K562 (cell line): Measurements from ENCODE around the gene TPM4. TPM values are rescaled to one million over a fixed set of nuclear protein-coding genes. Genes with fewer than 3 reads are reported as not detected.

ENCODE experiments used
- CHD2 ChIP-seq: IDR thresholded peaks from 2 replicates; pipeline ENCODE4 v1.6.1; 2011; ENCODE audit warnings: low read depth, low read length
- CTCFL ChIP-seq: IDR thresholded peaks from 2 replicates; pipeline ENCODE4 v1.6.1; 2011; ENCODE audit warnings: borderline replicate concordance, low read depth, mild to moderate bottlenecking, moderate library complexity, low read length; ENCODE audit not compliant: insufficient read depth, poor library complexity, severe bottlenecking
- EWSR1 ChIP-seq: fragments of 450-650 bp; IDR thresholded peaks from 2 replicates; pipeline ENCODE4 v1.6.1; 2018; ENCODE audit warnings: borderline replicate concordance, mild to moderate bottlenecking, low read depth, moderate library complexity; ENCODE audit not compliant: partially characterized antibody
- FOSL1 ChIP-seq: fragments of 200-800 bp; sonication (Bioruptor generic); conservative IDR thresholded peaks from 2 replicates; pipeline ENCODE4 v1.6.1; 2016; ENCODE audit warnings: missing genetic modification characterization, missing compliant biosample characterization
- FOXA1 ChIP-seq: fragments of 450-650 bp; IDR thresholded peaks from 2 replicates; pipeline ENCODE4 v1.6.1; 2016; ENCODE audit warnings: mild to moderate bottlenecking, borderline replicate concordance
- NR1H2 ChIP-seq: sonication (generic); formaldehyde crosslinking; IDR thresholded peaks from 2 replicates; pipeline ENCODE4 v1.4.0; 2020; ENCODE audit warnings: mild to moderate bottlenecking, missing genetic modification reagents
- RAD21 ChIP-seq, 2 experiments: fragments of 250-450 bp in 1 of 2; fragments of 450-650 bp in 1 of 2; sonication (Bioruptor Pico) in 1 of 2; formaldehyde crosslinking in 1 of 2; IDR thresholded peaks in 1 of 2; conservative IDR thresholded peaks in 1 of 2; 2 replicates each; pipeline versions ENCODE4 v1.4.0 to v1.8.0; 2020 to 2022; ENCODE audit warnings: mild to moderate bottlenecking in 2 of 2, moderate library complexity in 1 of 2
- SMARCE1 ChIP-seq: fragments of 450-650 bp; IDR thresholded peaks from 2 replicates; pipeline ENCODE4 v1.7.1; 2016; ENCODE audit warnings: mild to moderate bottlenecking
- SRF ChIP-seq, 2 experiments: fragments of 250-450, 450-650 bp in 1 of 2; sonication (Bioruptor Pico) in 1 of 2; sonication (generic) in 1 of 2; formaldehyde crosslinking; IDR thresholded peaks; 2 replicates each; pipeline versions ENCODE4 v1.5.0 to v1.5.1; 2020 to 2022; ENCODE audit warnings: mild to moderate bottlenecking in 1 of 2, missing genetic modification reagents in 1 of 2
- TAL1 ChIP-seq: fragments of 450-650 bp; IDR thresholded peaks from 2 replicates; pipeline ENCODE4 v1.6.1; 2016; ENCODE audit warnings: mild to moderate bottlenecking
- ZNF197 ChIP-seq: fragments of 200-800 bp; sonication (Bioruptor generic); IDR thresholded peaks from 2 replicates; pipeline ENCODE4 v1.6.1; 2016; ENCODE audit warnings: low read depth, missing genetic modification characterization, missing compliant biosample characterization
- ZNF407 ChIP-seq: fragments of 450-650 bp; IDR thresholded peaks from 2 replicates; pipeline ENCODE4 v1.6.1; 2016; ENCODE audit warnings: low read depth
- ZNF586 ChIP-seq: fragments of 450-650 bp; formaldehyde crosslinking; conservative IDR thresholded peaks from 2 replicates; pipeline ENCODE4 v1.4.0; 2020; ENCODE audit warnings: mild to moderate bottlenecking, moderate library complexity
- ZZZ3 ChIP-seq: fragments of 450-650 bp; IDR thresholded peaks from 2 replicates; pipeline ENCODE4 v1.6.1; 2016; ENCODE audit warnings: antibody characterized with exemption, mild to moderate bottlenecking, moderate library complexity
- polyA plus RNA-seq, 8 experiments: library from polyadenylated mRNA; depleted of rRNA in 4 of 8; stranded (reverse) in 5 of 8; unstranded in 3 of 8; fragments of >200 nt; fragmentation: Nextera tagmentation in 2 of 8; fragmentation: Illumina TruSeq in 1 of 8; extraction: Ambion mirVana in 2 of 8; extraction: Trizol in 1 of 8; gene quantifications; 2 replicates each; pipeline versions ENCODE4 v1.2.1 to v1.2.3, GENCODE V29; 2011 to 2014; ENCODE audit warnings: inconsistent platforms in 1 of 8, missing spikeins in 1 of 8
- total RNA-seq, 7 experiments: library from RNA; depleted of rRNA in 6 of 7; stranded (reverse); fragments of >200 nt in 6 of 7; fragmentation: Illumina TruSeq in 2 of 7; extraction: Trizol in 2 of 7; gene quantifications; 2 replicates each; pipeline versions ENCODE4 v1.2.1 to v1.2.3, GENCODE V29; 2011 to 2021; ENCODE audit warnings: low replicate concordance in 1 of 7

Gene TPM4
- total and polyA plus RNA-seq, 9 of the 15 experiments (the other 6 are each of a cell fraction or from before 2014, with no cell fraction given): 28.1 to 111 (median 77.4) TPM

GRCh38 chr19:16078759-16079707 is 2.7 kb downstream of the TPM4 start (continued):
- TF ChIP-seq ZNF407: no peak
- peak; percentile 84 for TF ChIP-seq SMARCE1
- TF ChIP-seq EWSR1: no peak
- TF ChIP-seq ZNF197 (CRISPR knock-in tag): no peak; the same call in none of the 2 replicates
- TF ChIP-seq CHD2: no peak
- TF ChIP-seq SRF (CRISPR knock-in tag; IDR thresholded peaks at IDR 0.05): peak; percentile 99 to 100
- TF ChIP-seq TAL1: peak; percentile 96
- TF ChIP-seq NR1H2 (CRISPR knock-in tag): no peak
- TF ChIP-seq FOXA1: 0 out of 2 replicates have a peak, but pooled peaks have one; percentile 22
- TF ChIP-seq FOSL1: peak; percentile 97
- no peak for TF ChIP-seq CTCFL
- TF ChIP-seq ZNF586: no peak
- no peak for TF ChIP-seq RAD21 (CRISPR knock-in tag; conservative IDR thresholded peaks at IDR 0.05 in 1 of 2, IDR thresholded peaks at IDR 0.05 in 1 of 2)
- TF ChIP-seq ZZZ3: no peak
